ENCODE results near the gene ARSB. TPM values are rescaled to one million over a fixed set of nuclear protein-coding genes. Genes with fewer than 3 reads are reported as not detected.
A peak's percentile ranks its signal among the peaks of the same experiment; 100 is the strongest.

Gene ARSB
- total and polyA plus RNA-seq, 12 donors = 1.7 to 21.4 (median 14.1) TPM

GRCh38 chr5:78756858-78757257 is 228.3 kb downstream of the ARSB start:
- Histone ChIP-seq H3K4me1 (peaks cover 0 to 55% (median 0%) of the 10 kb centered on the region in 9 donors), H3K36me3 (no peaks in the 10 kb centered on the region), H3K27ac (peak overlapping the region in 1 of 10 donors; percentile 30), H3K9me3 (no peaks in the 10 kb centered on the region), H3K27me3 (no peaks in the 10 kb centered on the region), H3K4me3 (no peak overlapping the region)
- ATAC-seq = no peak
- intact Hi-C loops (cut with DNase I) = no loop called here
- 64 to 74% methylated on average over 3 of the region's 3 CpGs for WGBS, 2 donors
- TF ChIP-seq CTCF (IDR thresholded peaks at IDR 0.05) = no peak
- DNase-seq = no peak

- ATAC-seq (no peak), DNase-seq (no peak)
- Histone ChIP-seq H3K4me3 (no peak overlapping the region), H3K27ac (no peak overlapping the region), H3K4me1 (peaks cover 0 to 55% (median 0%) of the 10 kb centered on the region in 9 donors), H3K36me3 (no peaks in the 10 kb centered on the region), H3K27me3 (no peaks in the 10 kb centered on the region), H3K9me3 (no peaks in the 10 kb centered on the region)
- intact Hi-C loops (cut with DNase I) = no loop called here
- 61 to 66% methylated on average over 2 of the region's 2 CpGs for WGBS, 2 donors
- no peak for TF ChIP-seq CTCF (IDR thresholded peaks at IDR 0.05)
Measured at GRCh38 chr5:78755822-78756429, 229.2 kb downstream of the ARSB start.

- 47 to 50% methylated on average over 2 of the region's 2 CpGs for WGBS, 2 donors
- H3K36me3 ChIP-seq = no peaks in the 10 kb centered on the region
- no peak overlapping the region for H3K4me3 ChIP-seq
- H3K27me3 ChIP-seq = no peaks in the 10 kb centered on the region
- H3K9me3 ChIP-seq = no peaks in the 10 kb centered on the region
- no peak for TF ChIP-seq CTCF (IDR thresholded peaks at IDR 0.05)
- peaks cover 0 to 48% (median 0%) of the 10 kb centered on the region in 9 donors for H3K4me1 ChIP-seq
- intact Hi-C loops (cut with DNase I) = no loop called here
- DNase-seq (no peak), ATAC-seq (no peak)
- no peak overlapping the region for H3K27ac ChIP-seq
Measured at GRCh38 chr5:78754655-78755054, 230.5 kb downstream of the ARSB start.

GRCh38 chr5:78753093-78753531 is 232.0 kb downstream of the ARSB start:
- peaks cover 0 to 33% (median 0%) of the 10 kb centered on the region in 9 donors for H3K4me1 ChIP-seq
- 83 to 94% methylated on average over 4 of the region's 4 CpGs for WGBS, 2 donors
- no peak for ATAC-seq
- no peak for DNase-seq
- H3K27ac ChIP-seq = no peak overlapping the region
- intact Hi-C loops (cut with DNase I) = no loop called here
- H3K36me3 ChIP-seq = no peaks in the 10 kb centered on the region
- no peak overlapping the region for H3K4me3 ChIP-seq
- no peaks in the 10 kb centered on the region for H3K27me3 ChIP-seq
- TF ChIP-seq CTCF (IDR thresholded peaks at IDR 0.05) = no peak
- H3K9me3 ChIP-seq = no peaks in the 10 kb centered on the region

Data from heart right ventricle (tissue), 16 donors.